Omental fat pad (tissue), 4 donors: Measurements from ENCODE around the gene MBP. TPM values are rescaled to one million over a fixed set of nuclear protein-coding genes. Genes with fewer than 3 reads are reported as not detected.
A peak's percentile ranks its signal among the peaks of the same experiment; 100 is the strongest.

Source experiments
- ATAC-seq: fragments of 150-250 bp; one replicate; pipeline ENCODE4 v1.9.1; 2016; ENCODE audit warnings: mild to moderate bottlenecking, moderate library complexity; ENCODE audit not compliant: low FRiP score
- DNase-seq: peaks from one replicate; pipeline ENCODE4 v3.0.0-alpha.2; 2019; ENCODE audit warnings: low spot score
- CTCF ChIP-seq, 3 donors: fragments of 450-650 bp; IDR thresholded peaks; one replicate each; pipeline ENCODE4 v1.5.1; 2016 to 2017; ENCODE audit warnings: antibody characterized with exemption in 3 of 3, mild to moderate bottlenecking in 3 of 3, moderate library complexity in 2 of 3
- total RNA-seq, 4 donors: library from RNA; depleted of rRNA; stranded (reverse); fragments of >200 nt; gene quantifications; one replicate each; pipeline ENCODE4 v1.1.0, GENCODE V29; 2016

MBP gene
- total RNA-seq, 4 donors from 2014 or later = 27.4 to 50.9 (median 36.0) TPM

- ATAC-seq = peak; percentile 44
- DNase-seq = no peak
- no peak for TF ChIP-seq CTCF (IDR thresholded peaks at IDR 0.05)
Measured at GRCh38 chr18:77049938-77050337, 82.6 kb downstream of the MBP start.

- DNase-seq = no peak
- ATAC-seq = no peak
- no peak for TF ChIP-seq CTCF (IDR thresholded peaks at IDR 0.05)
Measured at GRCh38 chr18:77047803-77048419, 84.7 kb downstream of the MBP start.

- DNase-seq (no peak), ATAC-seq (no peak)
- no peak for TF ChIP-seq CTCF (IDR thresholded peaks at IDR 0.05)
Measured at GRCh38 chr18:77046994-77047393, 85.6 kb downstream of the MBP start.

- ATAC-seq (no peak), DNase-seq (no peak)
- TF ChIP-seq CTCF (IDR thresholded peaks at IDR 0.05) = no peak
Measured at GRCh38 chr18:77046409-77046808, 86.2 kb downstream of the MBP start.

GRCh38 chr18:77045677-77046076, 86.9 kb downstream of the MBP start:
- no peak for ATAC-seq
- no peak for TF ChIP-seq CTCF (IDR thresholded peaks at IDR 0.05)
- no peak for DNase-seq

- TF ChIP-seq CTCF (IDR thresholded peaks at IDR 0.05) = no peak
- ATAC-seq (no peak), DNase-seq (no peak)
Measured at GRCh38 chr18:77044866-77045664, 87.5 kb downstream of the MBP start.
